ENCODE measurements around the gene PGD. TPM values are rescaled to one million over a fixed set of nuclear protein-coding genes. Genes with fewer than 3 reads are reported as not detected.

Gene PGD
- total RNA-seq, 1 donor from 2014 or later = 207 TPM

- Mint-ChIP-seq H3K4me1 (peaks cover 3% of the 10 kb centered on the region), H3K4me3 (no peak overlapping the region), H3K36me3 (peaks cover 38% of the 10 kb centered on the region), H3K27me3 (ENCODE audit: insufficient read depth, low read depth) (peaks cover 2% of the 10 kb centered on the region), H3K9me3 (no peaks in the 10 kb centered on the region), H3K27ac (peak overlapping the region; percentile 54)
- peaks cover 9% of the 10 kb centered on the region for H3K4me1 ChIP-seq
- no peaks in the 10 kb centered on the region for H3K36me3 ChIP-seq
- no peaks in the 10 kb centered on the region for H3K79me2 ChIP-seq (ENCODE audit: low read depth)
- no peak overlapping the region for H3K27ac ChIP-seq
- H4K20me1 ChIP-seq (ENCODE audit: low read depth) = no peaks in the 10 kb centered on the region
- H3K9me3 ChIP-seq (ENCODE audit: low read depth) = no peaks in the 10 kb centered on the region
- peaks cover 30% of the 10 kb centered on the region for H3F3A ChIP-seq (ENCODE audit: low read depth)
- no peak overlapping the region for H3K4me3 ChIP-seq
- DNase-seq (ENCODE audit: low spot score) = no peak
- no peaks in the 10 kb centered on the region for H3K27me3 ChIP-seq
- no peak overlapping the region for H3K9ac ChIP-seq
- no peak overlapping the region for H3K4me2 ChIP-seq
- TF ChIP-seq CTCF (IDR thresholded peaks at IDR 0.05) = no peak
- no peak for TF ChIP-seq EZH2 (IDR thresholded peaks at IDR 0.05)
- TF ChIP-seq EZH2phosphoT487 (IDR thresholded peaks at IDR 0.05) = no peak
- H2AFZ ChIP-seq (replicated peaks) = no peak overlapping the region
These were observed 19.7 kb upstream of the PGD start for GRCh38 chr1:10379101-10379620.

- peaks cover 3% of the 10 kb centered on the region for H3K4me1 Mint-ChIP-seq
- Histone ChIP-seq H4K20me1 (ENCODE audit: low read depth) (no peaks in the 10 kb centered on the region), H3K4me3 (no peak overlapping the region), H3K9ac (no peak overlapping the region), H3K4me2 (no peak overlapping the region), H3K36me3 (no peaks in the 10 kb centered on the region), H3K4me1 (peaks cover 4% of the 10 kb centered on the region), H3K27me3 (no peaks in the 10 kb centered on the region), H3K27ac (no peak overlapping the region), H3K9me3 (ENCODE audit: low read depth) (no peaks in the 10 kb centered on the region), H3F3A (ENCODE audit: low read depth) (peaks cover 25% of the 10 kb centered on the region), H2AFZ (replicated peaks) (no peak overlapping the region), H3K79me2 (ENCODE audit: low read depth) (no peaks in the 10 kb centered on the region)
- no peak for DNase-seq (ENCODE audit: low spot score)
- TF ChIP-seq EZH2phosphoT487 (IDR thresholded peaks at IDR 0.05) (no peak), CTCF (IDR thresholded peaks at IDR 0.05) (no peak), EZH2 (IDR thresholded peaks at IDR 0.05) (no peak)
- H3K4me3 Mint-ChIP-seq = no peak overlapping the region
- no peak overlapping the region for H3K27ac Mint-ChIP-seq
- H3K36me3 Mint-ChIP-seq = peaks cover 38% of the 10 kb centered on the region
- H3K27me3 Mint-ChIP-seq (ENCODE audit: insufficient read depth, low read depth) = peaks cover 2% of the 10 kb centered on the region
- H3K9me3 Mint-ChIP-seq = no peaks in the 10 kb centered on the region
These were observed 19.2 kb upstream of the PGD start for GRCh38 chr1:10379676-10380075.

- Histone ChIP-seq H3K4me2 (no peak overlapping the region), H3K27ac (no peak overlapping the region), H3K27me3 (no peaks in the 10 kb centered on the region), H3K9ac (no peak overlapping the region), H3K4me1 (peaks cover 4% of the 10 kb centered on the region), H3K36me3 (no peaks in the 10 kb centered on the region), H3K79me2 (ENCODE audit: low read depth) (no peaks in the 10 kb centered on the region), H3F3A (ENCODE audit: low read depth) (peaks cover 24% of the 10 kb centered on the region), H3K4me3 (no peak overlapping the region), H4K20me1 (ENCODE audit: low read depth) (no peaks in the 10 kb centered on the region), H2AFZ (replicated peaks) (no peak overlapping the region), H3K9me3 (ENCODE audit: low read depth) (no peaks in the 10 kb centered on the region)
- no peak for DNase-seq (ENCODE audit: low spot score)
- Mint-ChIP-seq H3K27me3 (ENCODE audit: insufficient read depth, low read depth) (peaks cover 2% of the 10 kb centered on the region), H3K4me3 (no peak overlapping the region), H3K9me3 (no peaks in the 10 kb centered on the region), H3K4me1 (peaks cover 10% of the 10 kb centered on the region), H3K36me3 (peaks cover 37% of the 10 kb centered on the region), H3K27ac (no peak overlapping the region)
- TF ChIP-seq EZH2 (IDR thresholded peaks at IDR 0.05) (no peak), EZH2phosphoT487 (IDR thresholded peaks at IDR 0.05) (no peak), CTCF (IDR thresholded peaks at IDR 0.05) (no peak)
These were observed 18.1 kb upstream of the PGD start for GRCh38 chr1:10380594-10381275.
